Fibroblast of villous mesenchyme (primary cell): ENCODE data around the gene DMGDH. TPM values are rescaled to one million over a fixed set of nuclear protein-coding genes. Genes with fewer than 3 reads are reported as not detected.

ENCODE experiments used
- DNase-seq: peaks from one replicate; pipeline ENCODE4 v3.0.0-alpha.2; 2010; ENCODE audit warnings: low read depth
- H3K4me3 ChIP-seq: 2 replicates; pipeline ENCODE4 v1.5.1; 2011; ENCODE audit warnings: low read depth, mild to moderate bottlenecking, low read length
- total RNA-seq: library from RNA; depleted of rRNA; stranded (reverse); fragments of >200 nt; gene quantifications from 2 replicates; pipeline ENCODE4 v1.2.3, GENCODE V29; 2012
- TF ChIP-seq, protein P1 (sequence below): IDR thresholded peaks from 2 replicates; pipeline ENCODE4 v1.5.1; 2012; ENCODE audit warnings: low read depth, mild to moderate bottlenecking, low read length; ENCODE audit not compliant: insufficient read depth

The DMGDH gene
- total RNA-seq, 1 donor: 6.9 TPM

DNA sequence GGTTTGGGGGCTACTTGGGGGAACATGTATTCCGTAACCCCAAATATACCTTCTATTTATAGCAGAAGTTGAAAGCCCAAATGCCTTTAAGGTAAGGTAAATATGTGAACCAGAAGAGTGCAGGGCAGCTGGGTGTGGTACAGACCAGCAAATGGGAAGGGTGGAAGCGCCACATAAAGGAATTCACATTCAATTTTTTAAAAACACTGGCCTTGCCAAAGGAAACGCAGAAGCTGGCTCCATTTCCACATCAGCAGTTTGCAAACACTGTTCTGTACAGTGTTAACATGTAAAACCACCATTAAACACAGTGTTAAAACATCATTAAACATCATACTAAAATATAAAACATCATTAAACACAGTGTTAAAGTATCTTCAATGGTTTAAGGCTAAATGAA lies 38.6 kb upstream of the DMGDH start:
- TF ChIP-seq, protein P1, sequence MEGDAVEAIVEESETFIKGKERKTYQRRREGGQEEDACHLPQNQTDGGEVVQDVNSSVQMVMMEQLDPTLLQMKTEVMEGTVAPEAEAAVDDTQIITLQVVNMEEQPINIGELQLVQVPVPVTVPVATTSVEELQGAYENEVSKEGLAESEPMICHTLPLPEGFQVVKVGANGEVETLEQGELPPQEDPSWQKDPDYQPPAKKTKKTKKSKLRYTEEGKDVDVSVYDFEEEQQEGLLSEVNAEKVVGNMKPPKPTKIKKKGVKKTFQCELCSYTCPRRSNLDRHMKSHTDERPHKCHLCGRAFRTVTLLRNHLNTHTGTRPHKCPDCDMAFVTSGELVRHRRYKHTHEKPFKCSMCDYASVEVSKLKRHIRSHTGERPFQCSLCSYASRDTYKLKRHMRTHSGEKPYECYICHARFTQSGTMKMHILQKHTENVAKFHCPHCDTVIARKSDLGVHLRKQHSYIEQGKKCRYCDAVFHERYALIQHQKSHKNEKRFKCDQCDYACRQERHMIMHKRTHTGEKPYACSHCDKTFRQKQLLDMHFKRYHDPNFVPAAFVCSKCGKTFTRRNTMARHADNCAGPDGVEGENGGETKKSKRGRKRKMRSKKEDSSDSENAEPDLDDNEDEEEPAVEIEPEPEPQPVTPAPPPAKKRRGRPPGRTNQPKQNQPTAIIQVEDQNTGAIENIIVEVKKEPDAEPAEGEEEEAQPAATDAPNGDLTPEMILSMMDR: no peak
- H3K4me3 ChIP-seq: no peak overlapping the region
- no peak for DNase-seq

- H3K4me3 ChIP-seq: no peak overlapping the region
- peak; percentile 58 for DNase-seq
- TF ChIP-seq, protein P1: no peak
Observed at GRCh38 chr5:79107020-79107796, 37.7 kb upstream of the DMGDH start.

DNA sequence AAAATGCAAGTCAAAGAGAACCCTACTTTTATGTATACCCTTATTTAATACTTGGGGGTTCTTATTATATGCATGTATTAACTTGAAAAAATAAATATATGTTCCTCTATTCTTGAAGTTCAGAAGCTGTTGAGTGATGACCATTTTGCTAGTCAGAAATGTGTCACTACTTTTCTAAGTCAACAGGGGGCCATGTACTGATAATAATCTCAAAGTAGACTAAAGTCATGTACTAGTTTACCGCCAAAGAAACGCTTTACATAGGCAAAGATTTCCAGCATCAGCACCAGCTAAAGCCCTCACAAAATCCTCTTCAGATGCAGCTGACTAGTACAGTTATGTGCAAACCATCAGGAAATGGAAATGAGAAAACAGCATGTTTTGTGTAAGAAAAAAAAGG lies 36.4 kb upstream of the DMGDH start:
- no peak overlapping the region for H3K4me3 ChIP-seq
- TF ChIP-seq, protein P1: no peak
- DNase-seq: no peak

GRCh38 chr5:79093762-79094161 lies 24.3 kb upstream of the DMGDH start:
- TF ChIP-seq, protein P1: no peak
- no peak overlapping the region for H3K4me3 ChIP-seq
- no peak for DNase-seq

GRCh38 chr5:79091064-79091463 lies 21.6 kb upstream of the DMGDH start:
- no peak overlapping the region for H3K4me3 ChIP-seq
- TF ChIP-seq, protein P1: no peak
- peak; percentile 28 for DNase-seq

GRCh38 chr5:79088507-79088906 lies 19.0 kb upstream of the DMGDH start:
- H3K4me3 ChIP-seq: no peak overlapping the region
- TF ChIP-seq, protein P1: no peak
- DNase-seq: no peak

GRCh38 chr5:79086116-79086515 lies 16.6 kb upstream of the DMGDH start:
- TF ChIP-seq, protein P1: no peak
- DNase-seq: no peak
- no peak overlapping the region for H3K4me3 ChIP-seq
